Epithelial cell of esophagus (primary cell): ENCODE results near the gene CDH4.

Source experiments
- DNase-seq: peaks from one replicate; pipeline ENCODE4 v3.0.0; 2010; ENCODE audit warnings: low read depth
- H3K4me3 ChIP-seq: 2 replicates; pipeline ENCODE4 v1.5.1; 2011; ENCODE audit warnings: mild to moderate bottlenecking, low read length, control low read depth
- CTCF ChIP-seq: IDR thresholded peaks from 2 replicates; pipeline ENCODE4 v1.5.1; 2011; ENCODE audit warnings: low read depth, mild to moderate bottlenecking, low read length, control low read depth, inconsistent platforms; ENCODE audit not compliant: insufficient read depth; ENCODE audit errors: missing control alignments

Gene CDH4

GRCh38 chr20:61901392-61902220 is 649.5 kb downstream of the CDH4 start:
- DNase-seq, result no peak
- no peak for TF ChIP-seq CTCF
- H3K4me3 ChIP-seq, result no peak overlapping the region

- no peak overlapping the region for H3K4me3 ChIP-seq
- DNase-seq, result no peak
- TF ChIP-seq CTCF, result no peak
Measured at GRCh38 chr20:61902221-61902869, 650.3 kb downstream of the CDH4 start.

- H3K4me3 ChIP-seq, result no peak overlapping the region
- no peak for DNase-seq
- TF ChIP-seq CTCF, result no peak
Measured at GRCh38 chr20:61903575-61904340, 651.7 kb downstream of the CDH4 start.

- H3K4me3 ChIP-seq, result no peak overlapping the region
- no peak for TF ChIP-seq CTCF
- no peak for DNase-seq
Measured at GRCh38 chr20:61904456-61904855, 652.4 kb downstream of the CDH4 start.

GRCh38 chr20:61905781-61906523 is 653.9 kb downstream of the CDH4 start:
- H3K4me3 ChIP-seq, result no peak overlapping the region
- no peak for DNase-seq
- no peak for TF ChIP-seq CTCF

GRCh38 chr20:61907081-61907891 is 655.2 kb downstream of the CDH4 start:
- H3K4me3 ChIP-seq, result no peak overlapping the region
- TF ChIP-seq CTCF, result no peak
- DNase-seq, result no peak
